GM19324 (cell line): Measurements from ENCODE around the gene PLCZ1.

Experiments used
- ATAC-seq: cut with Tn5 transposase; IDR thresholded peaks from one replicate; pipeline ENCODE4 v1.9.1; 2021; ENCODE audit warnings: mild to moderate bottlenecking, moderate library complexity; ENCODE audit not compliant: unreplicated experiment, low FRiP score

PLCZ1 gene

DNA sequence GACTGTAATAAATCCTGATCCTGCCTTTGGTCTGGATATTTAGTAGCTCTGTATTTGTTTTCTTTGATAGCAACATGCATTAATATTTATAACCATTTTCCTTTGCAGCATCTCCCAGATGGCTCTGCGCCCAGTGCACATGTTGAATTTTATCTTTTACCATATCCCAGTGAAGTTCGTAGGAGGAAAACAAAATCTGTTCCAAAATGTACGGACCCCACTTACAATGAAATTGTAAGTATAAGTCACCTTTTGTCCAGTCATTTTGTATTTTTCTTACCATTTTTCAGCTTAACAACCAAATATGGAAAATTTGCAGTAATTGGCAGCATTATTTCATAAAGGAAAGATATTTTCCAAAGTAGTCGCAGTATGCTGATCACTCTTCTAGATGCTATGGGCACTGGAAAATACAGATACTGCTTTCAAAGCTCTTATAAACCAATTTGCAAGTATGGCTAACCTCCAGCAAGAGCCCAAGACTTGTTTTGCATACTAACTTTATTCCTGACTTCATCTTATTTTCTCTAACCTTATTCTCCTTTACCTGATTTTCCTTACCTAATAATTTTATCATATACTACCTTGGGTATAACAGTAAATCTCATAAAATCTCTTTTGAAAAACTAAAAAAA lies 97.4 kb downstream of the PLCZ1 start:
- ATAC-seq, result no peak

DNA sequence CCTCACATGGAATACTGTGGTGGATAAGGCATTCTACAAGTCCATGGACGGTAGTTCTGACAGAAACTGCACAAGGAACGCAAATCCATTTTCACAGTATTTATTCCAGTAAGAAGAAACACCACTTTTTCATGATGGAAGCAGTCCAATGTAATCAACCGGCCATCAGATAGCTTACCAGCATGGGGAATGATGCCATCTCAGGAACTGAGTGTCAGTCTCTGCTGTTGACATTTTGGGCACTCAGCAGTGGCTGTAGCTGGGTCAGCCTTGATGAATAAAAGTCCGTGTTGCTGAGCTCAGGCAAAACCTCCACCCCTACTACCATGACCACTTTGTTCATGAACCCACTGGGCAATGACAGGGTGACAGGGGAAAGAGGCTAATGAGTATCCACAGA lies 103.4 kb downstream of the PLCZ1 start:
- no peak for ATAC-seq
